ENCODE data around the gene TOGARAM2.

DNA sequence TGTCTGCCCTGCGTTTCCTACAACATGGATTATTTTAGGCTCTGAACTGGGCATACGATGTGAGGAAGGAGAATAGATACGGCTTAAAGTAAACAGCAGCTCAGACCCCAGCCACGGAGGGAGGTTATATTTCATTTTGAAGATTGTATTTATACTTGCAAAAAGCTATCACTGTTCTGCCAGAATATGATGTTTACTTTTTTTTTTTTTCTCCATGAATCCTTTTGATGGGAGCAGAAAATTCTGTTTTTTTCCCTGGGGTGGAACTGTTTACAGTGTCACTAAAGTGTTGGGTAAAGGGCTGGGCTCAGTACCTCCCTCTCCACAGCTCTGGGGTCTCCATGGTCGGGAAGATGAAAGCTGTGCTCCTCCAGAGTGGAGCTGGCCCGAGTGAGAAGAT lies 80.1 kb downstream of the TOGARAM2 start:
- TF ChIP-seq GATA3 (IDR thresholded peaks at IDR 0.05; ENCODE audit: low read depth, low read length) (no peak), GATA2 (IDR thresholded peaks at IDR 0.05; ENCODE audit: low read depth, low read length) (no peak)
